DND-41 (cell line): ENCODE results near the gene TAOK2.

Source experiments
- EZH2 ChIP-seq: IDR thresholded peaks from 3 replicates; pipeline ENCODE4 v1.6.1; 2012; ENCODE audit warnings: borderline replicate concordance, low read depth, mild to moderate bottlenecking, moderate library complexity, low read length, inconsistent platforms; ENCODE audit not compliant: severe bottlenecking
- TF ChIP-seq, protein P1 (sequence below): IDR thresholded peaks from 2 replicates; pipeline ENCODE4 v1.5.1; 2012; ENCODE audit warnings: borderline replicate concordance, low read length, moderate library complexity, mild to moderate bottlenecking; ENCODE audit not compliant: poor library complexity, severe bottlenecking; ENCODE audit errors: extremely low read depth

DNA sequence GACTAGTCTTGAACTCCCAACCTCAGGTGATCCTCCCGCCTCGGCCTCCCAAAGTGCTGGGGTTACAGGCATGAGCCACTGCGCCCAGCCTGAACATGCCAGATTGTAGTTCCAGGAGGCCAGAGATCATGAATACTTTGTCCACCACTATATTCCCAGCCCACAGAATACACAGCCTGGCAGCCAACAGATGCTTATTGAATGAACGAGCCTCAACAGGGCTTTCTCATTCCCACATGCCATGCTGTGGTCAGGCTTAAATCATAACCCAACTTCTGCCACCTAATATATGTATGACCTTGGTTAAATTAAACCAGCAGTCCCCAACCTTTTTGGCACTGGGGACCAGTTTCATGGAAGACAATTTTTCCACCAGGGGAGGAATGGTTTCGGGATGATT lies 14.9 kb upstream of the TAOK2 start:
- TF ChIP-seq, protein P1, sequence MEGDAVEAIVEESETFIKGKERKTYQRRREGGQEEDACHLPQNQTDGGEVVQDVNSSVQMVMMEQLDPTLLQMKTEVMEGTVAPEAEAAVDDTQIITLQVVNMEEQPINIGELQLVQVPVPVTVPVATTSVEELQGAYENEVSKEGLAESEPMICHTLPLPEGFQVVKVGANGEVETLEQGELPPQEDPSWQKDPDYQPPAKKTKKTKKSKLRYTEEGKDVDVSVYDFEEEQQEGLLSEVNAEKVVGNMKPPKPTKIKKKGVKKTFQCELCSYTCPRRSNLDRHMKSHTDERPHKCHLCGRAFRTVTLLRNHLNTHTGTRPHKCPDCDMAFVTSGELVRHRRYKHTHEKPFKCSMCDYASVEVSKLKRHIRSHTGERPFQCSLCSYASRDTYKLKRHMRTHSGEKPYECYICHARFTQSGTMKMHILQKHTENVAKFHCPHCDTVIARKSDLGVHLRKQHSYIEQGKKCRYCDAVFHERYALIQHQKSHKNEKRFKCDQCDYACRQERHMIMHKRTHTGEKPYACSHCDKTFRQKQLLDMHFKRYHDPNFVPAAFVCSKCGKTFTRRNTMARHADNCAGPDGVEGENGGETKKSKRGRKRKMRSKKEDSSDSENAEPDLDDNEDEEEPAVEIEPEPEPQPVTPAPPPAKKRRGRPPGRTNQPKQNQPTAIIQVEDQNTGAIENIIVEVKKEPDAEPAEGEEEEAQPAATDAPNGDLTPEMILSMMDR: no peak
- TF ChIP-seq EZH2: no peak
